Liver (tissue), 9 donors: Measurements from ENCODE around the gene TEAD2. TPM values are rescaled to one million over a fixed set of nuclear protein-coding genes. Genes with fewer than 3 reads are reported as not detected.

Experiments used
- DNase-seq: peaks from one replicate; pipeline ENCODE4 v3.0.0-alpha.2; 2017; ENCODE audit warnings: low spot score
- H3K27ac ChIP-seq, 2 donors: one replicate each; pipeline ENCODE4 v1.7.0; 2013; ENCODE audit warnings: inconsistent platforms in 2 of 2, low read length in 2 of 2, control low read depth in 1 of 2, low read depth in 1 of 2, mild to moderate bottlenecking in 1 of 2
- H3K27me3 ChIP-seq, 4 donors: one replicate each; pipeline versions ENCODE4 v1.6.1 to v1.7.0; 2013; ENCODE audit warnings: low read length in 3 of 4, inconsistent platforms in 1 of 4, mild to moderate bottlenecking in 1 of 4, moderate library complexity in 1 of 4; ENCODE audit not compliant: control insufficient read depth in 4 of 4, insufficient read depth in 4 of 4
- H3K36me3 ChIP-seq, 4 donors: one replicate each; pipeline versions ENCODE4 v1.6.1 to v1.7.0; 2013; ENCODE audit warnings: low read length in 3 of 4, mild to moderate bottlenecking in 3 of 4, low read depth in 1 of 4, moderate library complexity in 1 of 4; ENCODE audit not compliant: control insufficient read depth in 4 of 4, insufficient read depth in 3 of 4
- H3K4me1 ChIP-seq, 4 donors: one replicate each; pipeline versions ENCODE4 v1.6.1 to v1.7.0; 2013; ENCODE audit warnings: low read length in 3 of 4, mild to moderate bottlenecking in 3 of 4, moderate library complexity in 1 of 4; ENCODE audit not compliant: control insufficient read depth in 4 of 4, insufficient read depth in 4 of 4
- H3K4me3 ChIP-seq, 3 donors: one replicate each; pipeline versions ENCODE4 v1.6.1 to v1.7.0; 2013; ENCODE audit warnings: low read length in 3 of 3, control low read depth in 1 of 3, low read depth in 1 of 3, mild to moderate bottlenecking in 1 of 3
- H3K9ac ChIP-seq, 2 donors: one replicate each; pipeline ENCODE4 v1.7.0; 2013; ENCODE audit warnings: low read length in 2 of 2, mild to moderate bottlenecking in 2 of 2, moderate library complexity in 2 of 2, control low read depth in 1 of 2, low read depth in 1 of 2
- H3K9me3 ChIP-seq, 4 donors: one replicate each; pipeline versions ENCODE4 v1.6.1 to v1.7.0; 2013; ENCODE audit warnings: low read length in 3 of 4; ENCODE audit not compliant: control insufficient read depth in 4 of 4
- EGR1 ChIP-seq, 2 donors: IDR thresholded peaks; 2 replicates each; pipeline ENCODE4 v1.6.1; 2016 to 2018; ENCODE audit warnings: antibody characterized with exemption in 2 of 2, low read depth in 2 of 2
- FOXA1 ChIP-seq: IDR thresholded peaks from 2 replicates; pipeline ENCODE4 v1.6.1; 2016; ENCODE audit warnings: antibody characterized with exemption
- FOXA2 ChIP-seq: IDR thresholded peaks from 2 replicates; pipeline ENCODE4 v1.6.1; 2016; ENCODE audit warnings: antibody characterized with exemption
- GABPA ChIP-seq, 2 donors: IDR thresholded peaks in 1 of 2; conservative IDR thresholded peaks in 1 of 2; 2 replicates each; pipeline ENCODE4 v1.6.1; 2016; ENCODE audit warnings: antibody characterized with exemption in 2 of 2, mild to moderate bottlenecking in 1 of 2, moderate library complexity in 1 of 2
- HNF4A ChIP-seq, 2 donors: conservative IDR thresholded peaks; 2 replicates each; pipeline ENCODE4 v1.6.1; 2016; ENCODE audit warnings: antibody characterized with exemption in 2 of 2, mild to moderate bottlenecking in 2 of 2
- HNF4G ChIP-seq: IDR thresholded peaks from 2 replicates; pipeline ENCODE4 v1.6.1; 2016; ENCODE audit warnings: antibody characterized with exemption
- JUND ChIP-seq, 2 donors: IDR thresholded peaks; 2 replicates each; pipeline ENCODE4 v1.6.1; 2016; ENCODE audit warnings: antibody characterized with exemption in 2 of 2
- NR2F2 ChIP-seq: IDR thresholded peaks from 2 replicates; pipeline ENCODE4 v1.6.1; 2016; ENCODE audit warnings: antibody characterized with exemption
- RAD21 ChIP-seq, 2 donors: IDR thresholded peaks; 2 replicates each; pipeline ENCODE4 v1.6.1; 2016; ENCODE audit warnings: antibody characterized with exemption in 2 of 2, mild to moderate bottlenecking in 2 of 2
- RXRA ChIP-seq, 2 donors: IDR thresholded peaks; 2 replicates each; pipeline ENCODE4 v1.6.1; 2017 to 2018; ENCODE audit warnings: antibody characterized with exemption in 2 of 2, mild to moderate bottlenecking in 1 of 2
- SP1 ChIP-seq: IDR thresholded peaks from 2 replicates; pipeline ENCODE4 v1.6.1; 2018; ENCODE audit warnings: antibody characterized with exemption, mild to moderate bottlenecking
- TAF1 ChIP-seq: conservative IDR thresholded peaks from 2 replicates; pipeline ENCODE4 v1.6.1; 2016; ENCODE audit warnings: antibody characterized with exemption, mild to moderate bottlenecking
- YY1 ChIP-seq: IDR thresholded peaks from 2 replicates; pipeline ENCODE4 v1.6.1; 2016; ENCODE audit warnings: antibody characterized with exemption, mild to moderate bottlenecking
- WGBS: extraction: QIAGEN DNeasy Blood & Tissue Kit; methylation state at CpG from one replicate; pipeline ENCODE4 v1.1.7; 2013; 5-methylcytosine and 5-hydroxymethylcytosine counted together
- polyA plus RNA-seq, 2 donors: library from polyadenylated mRNA; stranded (reverse) in 1 of 2; unstranded in 1 of 2; fragments of 200-250 nt in 1 of 2; fragments of >200 nt in 1 of 2; fragmentation: Nextera tagmentation in 1 of 2; extraction: Ambion mirVana in 1 of 2; gene quantifications; one replicate each; pipeline versions ENCODE4 v1.2.1 to v1.2.3, GENCODE V29; 2013 to 2015
- total RNA-seq, 2 donors: library from RNA; depleted of rRNA; stranded (reverse); fragments of >200 nt; gene quantifications; one replicate each; pipeline ENCODE4 v1.2.3, GENCODE V29; 2014
- TF ChIP-seq, protein P1 (sequence below): IDR thresholded peaks from 2 replicates; pipeline ENCODE4 v1.6.1; 2016; ENCODE audit warnings: antibody characterized with exemption
- TF ChIP-seq, protein P2 (sequence below): IDR thresholded peaks from 2 replicates; pipeline ENCODE4 v1.6.1; 2016; ENCODE audit warnings: antibody characterized with exemption
- TF ChIP-seq, protein P3 (sequence below): IDR thresholded peaks from 2 replicates; pipeline ENCODE4 v1.6.1; 2016; ENCODE audit warnings: antibody characterized with exemption
- donor health status: healthy.
- donor health status: healthy.
- donor health status: healthy.
- donor health status: healthy.
- donor health status: healthy.

TEAD2 gene
- total and polyA plus RNA-seq, 4 donors = 3.3 to 8.1 (median 4.4) TPM

DNA sequence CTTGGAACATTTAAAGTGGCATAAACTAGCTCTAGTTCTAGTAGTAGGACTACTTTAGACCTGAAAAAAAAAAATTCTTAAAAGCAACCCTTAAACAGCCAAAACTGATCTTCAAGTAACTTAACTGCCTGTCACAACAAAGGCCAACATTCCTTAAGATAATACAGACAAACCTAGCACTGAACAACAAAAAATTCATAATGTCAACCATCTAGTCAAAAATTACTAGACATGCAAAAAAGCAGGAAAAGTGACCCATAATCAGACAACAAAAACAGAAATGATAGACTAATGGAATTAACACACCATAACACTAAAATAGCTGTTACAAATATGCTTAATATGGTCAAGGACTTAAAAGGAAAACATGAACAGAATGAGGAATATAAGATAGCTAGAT is 43.9 kb downstream of the TEAD2 start:
- no peak for DNase-seq
- no peak overlapping the region for H3K27ac ChIP-seq
- no peaks in the 10 kb centered on the region for H3K4me1 ChIP-seq
- H3K9ac ChIP-seq = no peak overlapping the region
- H3K36me3 ChIP-seq = peaks cover 0 to 3% (median 0%) of the 10 kb centered on the region in 4 donors
- H3K27me3 ChIP-seq = no peaks in the 10 kb centered on the region
- TF ChIP-seq, protein P1, sequence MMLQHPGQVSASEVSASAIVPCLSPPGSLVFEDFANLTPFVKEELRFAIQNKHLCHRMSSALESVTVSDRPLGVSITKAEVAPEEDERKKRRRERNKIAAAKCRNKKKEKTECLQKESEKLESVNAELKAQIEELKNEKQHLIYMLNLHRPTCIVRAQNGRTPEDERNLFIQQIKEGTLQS = no peak
- TF ChIP-seq, protein P2, sequence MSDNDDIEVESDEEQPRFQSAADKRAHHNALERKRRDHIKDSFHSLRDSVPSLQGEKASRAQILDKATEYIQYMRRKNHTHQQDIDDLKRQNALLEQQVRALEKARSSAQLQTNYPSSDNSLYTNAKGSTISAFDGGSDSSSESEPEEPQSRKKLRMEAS = no peak
- TF ChIP-seq HNF4A (conservative IDR thresholded peaks at IDR 0.05) (no peak), FOXA1 (no peak), SP1 (no peak)
- TF ChIP-seq, protein P3, sequence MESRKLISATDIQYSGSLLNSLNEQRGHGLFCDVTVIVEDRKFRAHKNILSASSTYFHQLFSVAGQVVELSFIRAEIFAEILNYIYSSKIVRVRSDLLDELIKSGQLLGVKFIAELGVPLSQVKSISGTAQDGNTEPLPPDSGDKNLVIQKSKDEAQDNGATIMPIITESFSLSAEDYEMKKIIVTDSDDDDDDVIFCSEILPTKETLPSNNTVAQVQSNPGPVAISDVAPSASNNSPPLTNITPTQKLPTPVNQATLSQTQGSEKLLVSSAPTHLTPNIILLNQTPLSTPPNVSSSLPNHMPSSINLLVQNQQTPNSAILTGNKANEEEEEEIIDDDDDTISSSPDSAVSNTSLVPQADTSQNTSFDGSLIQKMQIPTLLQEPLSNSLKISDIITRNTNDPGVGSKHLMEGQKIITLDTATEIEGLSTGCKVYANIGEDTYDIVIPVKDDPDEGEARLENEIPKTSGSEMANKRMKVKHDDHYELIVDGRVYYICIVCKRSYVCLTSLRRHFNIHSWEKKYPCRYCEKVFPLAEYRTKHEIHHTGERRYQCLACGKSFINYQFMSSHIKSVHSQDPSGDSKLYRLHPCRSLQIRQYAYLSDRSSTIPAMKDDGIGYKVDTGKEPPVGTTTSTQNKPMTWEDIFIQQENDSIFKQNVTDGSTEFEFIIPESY = no peak
- H3K4me3 ChIP-seq = no peak overlapping the region
- H3K9me3 ChIP-seq = peaks cover 0 to 5% (median 1%) of the 10 kb centered on the region in 4 donors

DNA sequence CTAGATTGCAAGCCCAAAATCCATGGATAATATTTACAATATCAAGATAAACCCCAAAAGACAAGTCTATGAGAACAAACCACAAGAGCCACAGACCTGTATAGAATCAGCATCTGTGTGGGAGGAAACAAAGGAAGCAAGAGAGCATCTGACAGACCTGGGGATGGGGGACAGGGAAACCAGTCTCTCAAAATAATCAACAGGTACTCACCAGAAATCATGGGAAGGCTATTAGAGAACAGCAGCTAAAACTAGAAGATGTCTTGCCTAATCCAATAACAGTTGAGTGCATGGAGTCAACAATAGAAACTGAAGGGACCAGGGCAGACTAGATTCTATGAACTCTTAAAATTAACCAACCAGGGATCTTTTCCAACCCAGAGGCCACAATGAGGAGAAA is 45.9 kb downstream of the TEAD2 start:
- Histone ChIP-seq H3K4me1 (no peaks in the 10 kb centered on the region), H3K9me3 (peaks cover 0 to 5% (median 1%) of the 10 kb centered on the region in 4 donors), H3K4me3 (no peak overlapping the region), H3K36me3 (peaks cover 0 to 3% (median 0%) of the 10 kb centered on the region in 4 donors), H3K9ac (no peak overlapping the region), H3K27me3 (no peaks in the 10 kb centered on the region), H3K27ac (no peak overlapping the region)
- no peak for DNase-seq
- no peak for TF ChIP-seq JUND (IDR thresholded peaks at IDR 0.05)
- TF ChIP-seq GABPA (IDR thresholded peaks at IDR 0.05 in 1 of 2, conservative IDR thresholded peaks at IDR 0.05 in 1 of 2) = no peak
- no peak for TF ChIP-seq FOXA2
- TF ChIP-seq SP1 = no peak
- TF ChIP-seq, protein P1 = no peak

DNA sequence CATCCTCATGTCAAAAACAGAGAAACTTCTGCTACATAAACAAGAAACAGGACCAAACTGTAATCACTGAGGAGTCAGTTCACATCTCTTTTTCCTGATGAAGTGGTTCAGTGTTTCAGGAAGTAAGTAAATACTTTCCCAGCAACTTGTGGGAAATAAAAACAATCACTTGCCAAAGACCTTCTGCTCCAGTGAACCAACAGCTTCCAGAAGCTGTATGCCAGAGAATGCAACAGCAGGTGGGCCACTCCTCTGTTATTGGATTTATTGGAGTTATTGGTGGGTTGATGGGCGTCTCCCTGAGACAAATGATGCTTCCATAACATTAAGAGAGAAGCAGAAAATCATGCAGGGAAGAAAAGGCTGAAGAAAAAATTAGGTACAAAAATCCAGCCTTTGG is 47.1 kb downstream of the TEAD2 start:
- Histone ChIP-seq H3K27me3 (no peaks in the 10 kb centered on the region), H3K27ac (no peak overlapping the region), H3K36me3 (peaks cover 0 to 6% (median 3%) of the 10 kb centered on the region in 4 donors), H3K9me3 (peaks cover 0 to 5% (median 1%) of the 10 kb centered on the region in 4 donors), H3K4me3 (no peak overlapping the region), H3K4me1 (no peaks in the 10 kb centered on the region), H3K9ac (no peak overlapping the region)
- WGBS = 91% methylated on average over 1 of the region's 1 CpG
- DNase-seq = no peak
- TF ChIP-seq, protein P2 = no peak
- TF ChIP-seq YY1 = no peak
- TF ChIP-seq JUND (IDR thresholded peaks at IDR 0.05) = no peak
- TF ChIP-seq FOXA1 = no peak
- TF ChIP-seq EGR1 (IDR thresholded peaks at IDR 0.05; ENCODE audit: low read depth in 2 of 2) = no peak
- TF ChIP-seq TAF1 = no peak
- no peak for TF ChIP-seq HNF4G
- TF ChIP-seq, protein P1 = no peak
- no peak for TF ChIP-seq RXRA (IDR thresholded peaks at IDR 0.05)
- TF ChIP-seq GABPA (IDR thresholded peaks at IDR 0.05 in 1 of 2, conservative IDR thresholded peaks at IDR 0.05 in 1 of 2) = no peak
- TF ChIP-seq NR2F2 = no peak
- TF ChIP-seq HNF4A (conservative IDR thresholded peaks at IDR 0.05) = no peak
- no peak for TF ChIP-seq RAD21 (IDR thresholded peaks at IDR 0.05)
